Activated naive CD4-positive, alpha-beta T cell treated with anti-CD3 and anti-CD28 coated beads, Interleukin-2, amount 50 U/mL, for 24 hours (primary cell): ENCODE measurements around the gene ACADM.
A peak's percentile ranks its signal among the peaks of the same experiment; 100 is the strongest.
"Not testable (repeated sequence)": the region's sequence is repeated elsewhere in the genome, so short reads cannot be mapped to it uniquely, and the experiment has no call there.

Source experiments
- H3K27ac Mint-ChIP-seq: one replicate; pipeline ENCODE4 v1.8.0; 2021; ENCODE audit warnings: mild to moderate bottlenecking, mixed read lengths
- H3K27me3 Mint-ChIP-seq: one replicate; pipeline ENCODE4 v1.8.0; 2021; ENCODE audit warnings: mixed read lengths
- H3K36me3 Mint-ChIP-seq: one replicate; pipeline ENCODE4 v1.8.0; 2021; ENCODE audit warnings: mixed read lengths
- H3K4me1 Mint-ChIP-seq: one replicate; pipeline ENCODE4 v1.8.0; 2021; ENCODE audit warnings: mixed read lengths
- H3K4me3 Mint-ChIP-seq: one replicate; pipeline ENCODE4 v1.8.0; 2021; ENCODE audit warnings: mild to moderate bottlenecking, mixed read lengths
- H3K9me3 Mint-ChIP-seq: one replicate; pipeline ENCODE4 v1.8.0; 2021; ENCODE audit warnings: mixed read lengths

Gene ACADM

DNA sequence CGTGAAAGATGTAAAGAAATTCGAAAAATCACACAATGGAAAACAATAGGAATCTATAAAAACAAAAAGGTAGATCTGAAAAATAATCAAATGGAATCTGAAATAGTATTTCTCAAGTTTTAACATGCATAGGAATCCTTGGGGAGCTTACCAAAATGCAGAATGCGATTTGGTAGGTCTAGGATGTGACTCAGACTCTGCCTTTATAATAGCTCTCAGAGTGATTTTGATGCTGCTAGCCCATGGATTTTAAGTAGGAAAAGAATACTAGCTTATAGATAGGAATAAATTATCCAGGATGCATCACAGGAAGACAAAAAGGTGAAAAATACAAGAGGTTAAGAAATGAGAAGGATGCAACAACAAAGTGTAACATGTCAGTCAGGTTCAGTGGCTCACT lies 47.5 kb downstream of the ACADM start:
- Mint-ChIP-seq H3K4me1 (no peaks in the 10 kb centered on the region), H3K9me3 (no peaks in the 10 kb centered on the region), H3K27me3 (peaks cover 4% of the 10 kb centered on the region), H3K36me3 (peaks cover 6% of the 10 kb centered on the region), H3K4me3 (no peak overlapping the region), H3K27ac (no peak overlapping the region)

GRCh38 chr1:75777812-75778211 lies 53.3 kb downstream of the ACADM start:
- H3K27me3 Mint-ChIP-seq, H3K9me3 Mint-ChIP-seq, H3K36me3 Mint-ChIP-seq, H3K27ac Mint-ChIP-seq, H3K4me1 Mint-ChIP-seq, H3K4me3 Mint-ChIP-seq: not testable (repeated sequence)

GRCh38 chr1:75778694-75779093 lies 54.2 kb downstream of the ACADM start:
- not testable (repeated sequence) for H3K4me3 Mint-ChIP-seq, H3K27ac Mint-ChIP-seq, H3K4me1 Mint-ChIP-seq, H3K27me3 Mint-ChIP-seq, H3K36me3 Mint-ChIP-seq, H3K9me3 Mint-ChIP-seq

DNA sequence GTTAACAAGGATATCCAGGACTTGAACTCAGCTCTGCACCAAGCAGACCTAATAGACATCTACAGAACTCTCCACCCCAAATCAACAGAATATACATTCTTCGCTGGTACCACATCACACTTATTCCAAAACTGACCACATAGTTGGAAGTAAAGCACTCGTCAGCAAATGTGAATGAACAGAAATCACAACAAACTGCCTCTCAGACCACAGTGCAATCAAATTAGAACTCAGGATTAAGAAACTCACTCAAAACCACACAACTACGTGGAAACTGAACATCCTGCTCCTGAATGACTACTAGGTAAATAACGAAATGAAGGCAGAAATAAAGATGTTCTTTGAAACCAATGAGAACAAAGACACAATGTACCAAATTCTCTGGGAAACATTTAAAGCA lies 55.7 kb downstream of the ACADM start:
- not testable (repeated sequence) for H3K4me1 Mint-ChIP-seq, H3K27me3 Mint-ChIP-seq, H3K9me3 Mint-ChIP-seq, H3K27ac Mint-ChIP-seq, H3K36me3 Mint-ChIP-seq, H3K4me3 Mint-ChIP-seq

- H3K27me3 Mint-ChIP-seq, H3K9me3 Mint-ChIP-seq: not testable (repeated sequence)
- H3K36me3 Mint-ChIP-seq = peaks cover 18% of the 10 kb centered on the region
- peak overlapping the region; percentile 47 for H3K4me3 Mint-ChIP-seq
- H3K27ac Mint-ChIP-seq = peak overlapping the region; percentile 66
- peaks cover 11% of the 10 kb centered on the region for H3K4me1 Mint-ChIP-seq
Observed at GRCh38 chr1:75783920-75784319, 59.4 kb downstream of the ACADM start.

DNA sequence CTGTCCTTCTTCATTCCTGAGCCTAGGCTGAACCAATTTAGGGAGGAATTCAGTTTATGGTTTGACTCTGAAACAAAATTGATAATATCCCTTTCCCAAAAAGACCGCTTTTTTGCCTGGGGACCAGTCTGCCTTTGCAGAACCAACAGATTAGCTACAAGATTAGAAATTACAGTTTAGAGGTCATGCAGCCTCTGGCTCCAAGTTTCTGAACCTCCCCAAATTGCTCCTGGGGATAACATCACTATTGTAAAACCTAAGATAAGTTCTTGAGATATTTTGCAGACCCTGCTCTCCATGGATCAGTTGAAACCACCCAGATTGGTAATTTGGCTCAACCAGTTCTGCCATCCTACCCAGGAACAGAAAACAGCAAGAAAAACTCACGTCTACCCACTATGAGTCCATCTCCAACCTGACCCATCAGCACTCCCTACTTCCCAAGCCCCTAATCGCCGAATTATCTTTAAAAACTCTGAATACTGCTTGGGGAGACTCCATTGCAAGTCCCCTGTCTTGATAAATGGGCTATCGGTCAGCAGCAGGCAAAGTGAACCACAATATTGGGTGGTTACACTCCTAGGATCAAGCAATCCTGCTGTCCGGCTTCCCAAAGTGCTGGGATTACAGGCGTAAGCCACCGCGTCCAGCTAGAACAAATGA lies 60.9 kb downstream of the ACADM start:
- Mint-ChIP-seq H3K4me3 (peak overlapping the region; percentile 95), H3K4me1 (peaks cover 27% of the 10 kb centered on the region), H3K27me3 (no peaks in the 10 kb centered on the region)

DNA sequence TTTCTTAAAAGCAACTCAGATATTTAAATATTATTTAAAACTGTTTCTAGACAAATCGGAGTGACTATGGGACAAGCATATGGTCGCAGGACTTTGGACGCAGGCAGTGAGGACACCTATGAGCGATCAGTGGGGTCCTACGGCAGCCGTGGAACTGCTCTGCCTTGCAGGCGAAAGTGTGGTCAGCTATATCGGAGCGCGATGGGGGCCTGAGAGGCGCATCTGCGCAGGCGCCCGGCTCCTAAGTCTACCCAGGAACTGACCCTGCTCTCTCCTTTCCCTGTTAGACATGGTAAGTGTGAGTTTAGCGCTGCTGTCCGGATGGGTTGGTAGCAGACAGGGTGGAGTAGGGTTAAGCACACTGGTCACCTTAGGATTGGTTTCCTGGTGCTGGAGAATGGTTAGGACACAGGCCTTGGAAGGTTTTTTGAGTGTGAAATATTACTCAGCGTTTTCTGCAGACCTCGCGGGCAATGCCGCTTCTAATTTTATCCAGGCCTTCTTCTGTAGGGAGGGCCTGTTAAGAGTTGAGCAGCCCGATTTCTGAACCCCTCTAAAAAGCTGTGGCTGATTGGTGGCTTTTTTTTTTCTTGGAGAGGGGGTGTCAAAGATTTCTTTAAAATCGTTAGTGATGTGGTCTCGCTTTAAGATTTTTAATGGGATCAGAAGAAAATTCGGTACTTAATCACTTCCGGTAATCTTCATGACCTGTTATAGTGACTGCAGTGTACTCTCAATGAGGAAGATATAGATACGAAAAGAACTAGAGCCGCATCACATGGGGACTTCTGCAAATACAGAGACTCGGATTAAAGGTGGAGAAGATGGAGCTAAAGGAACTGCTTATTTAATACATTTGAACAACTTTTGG lies 61.7 kb downstream of the ACADM start, which contains the start of gene RABGGTB:
Gene RABGGTB (plus strand): TSS at position 274 of the 871 bp plus-strand sequence. CDS start 16 bp downstream, at position 290.
- Mint-ChIP-seq H3K4me1 (peaks cover 33% of the 10 kb centered on the region), H3K36me3 (peaks cover 36% of the 10 kb centered on the region)

More for the DNA sequence above, 60.9 kb downstream of the ACADM start:
- Mint-ChIP-seq H3K9me3 (no peaks in the 10 kb centered on the region), H3K36me3 (peaks cover 32% of the 10 kb centered on the region), H3K27ac (peak overlapping the region; percentile 94)

DNA sequence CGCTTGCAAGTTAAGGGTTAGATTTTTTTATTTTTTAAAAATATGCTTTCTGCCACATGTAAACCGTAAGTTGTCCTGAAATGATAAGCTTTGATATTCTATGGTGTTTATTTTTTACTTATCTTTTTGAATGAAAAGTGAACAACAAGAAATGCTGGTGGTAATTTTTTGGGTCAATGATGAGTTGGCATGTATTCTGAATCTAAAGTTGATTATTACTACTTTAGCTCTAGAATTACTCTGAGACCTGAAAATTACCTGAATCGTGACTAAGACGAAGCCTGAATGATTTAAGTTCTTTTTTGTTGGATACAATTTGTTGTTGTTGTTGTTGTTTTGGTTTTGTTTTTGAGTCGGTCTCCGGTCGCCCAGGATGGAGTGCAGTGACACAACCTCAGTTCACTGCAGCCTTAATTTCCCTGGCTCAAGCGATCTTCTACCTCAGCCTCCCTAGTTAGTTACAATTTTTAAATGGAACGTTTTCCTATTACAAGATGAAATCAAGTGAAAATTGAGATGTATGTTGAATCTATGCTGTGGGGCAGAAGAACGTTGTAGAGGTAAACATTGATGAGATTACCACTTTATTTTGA lies 62.5 kb downstream of the ACADM start:
- peaks cover 41% of the 10 kb centered on the region for H3K4me1 Mint-ChIP-seq
- H3K9me3 Mint-ChIP-seq = no peaks in the 10 kb centered on the region
- H3K36me3 Mint-ChIP-seq = peaks cover 41% of the 10 kb centered on the region
- peak overlapping the region; percentile 94 for H3K27ac Mint-ChIP-seq
- peak overlapping the region; percentile 95 for H3K4me3 Mint-ChIP-seq
- H3K27me3 Mint-ChIP-seq = no peaks in the 10 kb centered on the region

More for the DNA sequence above, 61.7 kb downstream of the ACADM start, which contains the start of gene RABGGTB:
- peak within 1 kb of the TSS; percentile 94 for H3K27ac Mint-ChIP-seq
- no peaks in the 10 kb centered on the region for H3K9me3 Mint-ChIP-seq
- peak within 1 kb of the TSS; percentile 95 for H3K4me3 Mint-ChIP-seq
- H3K27me3 Mint-ChIP-seq = no peaks in the 10 kb centered on the region

DNA sequence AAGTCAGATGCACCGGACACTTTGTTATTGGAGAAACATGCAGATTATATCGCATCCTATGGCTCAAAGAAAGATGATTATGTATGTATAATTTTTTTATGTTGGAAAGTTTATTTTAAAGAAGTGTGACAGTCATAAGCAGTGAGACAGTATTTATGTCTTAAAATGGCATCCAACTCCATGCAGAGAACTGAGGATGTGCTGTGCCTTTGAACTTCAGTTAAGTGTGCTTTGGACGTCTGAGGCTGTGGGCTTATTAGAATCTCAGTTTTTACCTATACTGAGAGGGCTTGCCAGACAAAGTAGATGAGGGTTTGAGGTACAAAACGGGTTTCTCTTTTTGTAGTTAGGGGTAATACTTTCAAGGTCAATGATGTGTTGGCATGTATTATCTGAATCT lies 63.0 kb downstream of the ACADM start:
- no peaks in the 10 kb centered on the region for H3K9me3 Mint-ChIP-seq
- no peaks in the 10 kb centered on the region for H3K27me3 Mint-ChIP-seq
- peaks cover 44% of the 10 kb centered on the region for H3K4me1 Mint-ChIP-seq

DNA sequence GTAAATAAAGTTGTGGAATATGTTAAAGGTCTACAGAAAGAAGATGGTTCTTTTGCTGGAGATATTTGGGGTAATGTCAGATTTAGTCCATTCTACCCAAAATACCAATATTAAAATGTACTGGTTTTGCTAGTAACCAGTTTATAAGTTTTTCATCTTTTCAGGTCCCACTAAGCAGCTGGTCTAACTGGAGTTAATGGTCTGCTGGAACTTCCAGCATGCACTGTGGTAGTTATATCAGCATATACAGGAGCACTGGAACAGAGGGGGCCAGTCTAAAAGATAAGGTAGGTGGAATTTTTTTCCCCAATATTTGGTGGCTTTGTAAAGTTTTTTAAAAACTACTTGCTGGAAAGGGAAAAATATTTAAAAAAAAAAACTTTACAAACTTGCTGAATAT lies 65.5 kb downstream of the ACADM start:
- H3K4me3 Mint-ChIP-seq = peak overlapping the region; percentile 95
- H3K27me3 Mint-ChIP-seq = no peaks in the 10 kb centered on the region
- peak overlapping the region; percentile 89 for H3K27ac Mint-ChIP-seq
- no peaks in the 10 kb centered on the region for H3K9me3 Mint-ChIP-seq
- H3K36me3 Mint-ChIP-seq = peaks cover 50% of the 10 kb centered on the region
- H3K4me1 Mint-ChIP-seq = peaks cover 56% of the 10 kb centered on the region

More for the DNA sequence above, 63.0 kb downstream of the ACADM start:
- Mint-ChIP-seq H3K27ac (peak overlapping the region; percentile 94), H3K36me3 (peaks cover 45% of the 10 kb centered on the region), H3K4me3 (peak overlapping the region; percentile 95)

GRCh38 chr1:75791022-75791421 lies 66.5 kb downstream of the ACADM start:
- H3K4me1 Mint-ChIP-seq = peaks cover 49% of the 10 kb centered on the region
- no peaks in the 10 kb centered on the region for H3K27me3 Mint-ChIP-seq
- H3K27ac Mint-ChIP-seq = peak overlapping the region; percentile 89
- peak overlapping the region; percentile 95 for H3K4me3 Mint-ChIP-seq
- H3K36me3 Mint-ChIP-seq = peaks cover 53% of the 10 kb centered on the region
- H3K9me3 Mint-ChIP-seq = no peaks in the 10 kb centered on the region

GRCh38 chr1:75792091-75792490 lies 67.6 kb downstream of the ACADM start:
- H3K9me3 Mint-ChIP-seq = no peaks in the 10 kb centered on the region
- peaks cover 49% of the 10 kb centered on the region for H3K4me1 Mint-ChIP-seq
- H3K27ac Mint-ChIP-seq = peak overlapping the region; percentile 79
- H3K4me3 Mint-ChIP-seq = peak overlapping the region; percentile 95
- H3K27me3 Mint-ChIP-seq = no peaks in the 10 kb centered on the region
- peaks cover 55% of the 10 kb centered on the region for H3K36me3 Mint-ChIP-seq

GRCh38 chr1:75794382-75794781 lies 69.9 kb downstream of the ACADM start:
- Mint-ChIP-seq H3K4me1 (peaks cover 40% of the 10 kb centered on the region), H3K4me3 (no peak overlapping the region), H3K9me3 (no peaks in the 10 kb centered on the region), H3K27ac (peak overlapping the region; percentile 36), H3K27me3 (no peaks in the 10 kb centered on the region), H3K36me3 (peaks cover 43% of the 10 kb centered on the region)

DNA sequence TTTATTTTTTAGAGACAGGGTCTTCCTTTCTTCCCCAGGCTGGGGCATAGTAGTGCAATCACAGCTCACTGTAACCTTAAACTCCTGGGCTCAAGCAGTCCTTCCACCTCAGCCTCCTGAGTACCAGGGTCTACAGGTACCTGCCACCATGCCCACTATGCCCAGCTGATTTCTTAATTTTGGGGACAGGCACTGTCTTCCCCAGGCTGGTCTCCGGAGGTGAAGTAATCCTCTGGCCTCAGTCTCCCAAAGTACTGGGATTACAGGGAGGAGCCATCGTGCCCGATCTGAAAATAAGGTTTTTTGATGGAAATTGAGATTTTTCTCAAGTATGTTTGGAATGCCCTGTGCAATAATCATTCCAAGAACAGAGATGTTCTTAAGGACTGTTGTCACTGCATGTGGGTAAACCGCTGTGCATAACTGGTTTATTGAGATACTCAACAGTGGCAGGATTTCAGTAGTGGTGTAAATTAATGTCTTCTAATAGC lies 71.2 kb downstream of the ACADM start:
- Mint-ChIP-seq H3K27ac (peak overlapping the region; percentile 46), H3K36me3 (peaks cover 33% of the 10 kb centered on the region), H3K27me3 (no peaks in the 10 kb centered on the region), H3K4me1 (peaks cover 27% of the 10 kb centered on the region), H3K9me3 (no peaks in the 10 kb centered on the region), H3K4me3 (no peak overlapping the region)

GRCh38 chr1:75796376-75797272 lies 72.1 kb downstream of the ACADM start, which contains the start of gene MSH4:
Gene MSH4, plus strand, starts transcription at chr1:75796882. Its CDS starts 104 bp downstream, at chr1:75796986.
- no peaks in the 10 kb centered on the region for H3K27me3 Mint-ChIP-seq
- peaks cover 27% of the 10 kb centered on the region for H3K36me3 Mint-ChIP-seq
- H3K27ac Mint-ChIP-seq = peak within 1 kb of the TSS; percentile 60
- H3K4me3 Mint-ChIP-seq = no peak within 1 kb of the TSS
- peaks cover 19% of the 10 kb centered on the region for H3K4me1 Mint-ChIP-seq
- H3K9me3 Mint-ChIP-seq = no peaks in the 10 kb centered on the region
